Transverse colon (tissue), 3 donors: ENCODE measurements around the gene MTA1.

ENCODE experiments used
- EP300 ChIP-seq: sonication (generic); formaldehyde crosslinking; IDR thresholded peaks from one replicate; pipeline ENCODE4 v1.6.1; 2017; ENCODE audit warnings: antibody characterized with exemption, low read depth
- POLR2A ChIP-seq: fragments of 450-650 bp; IDR thresholded peaks from one replicate; pipeline ENCODE4 v1.6.1; 2016; ENCODE audit warnings: antibody characterized with exemption, mild to moderate bottlenecking, moderate library complexity
- TF ChIP-seq, protein P1 (sequence below), 5 experiments: fragments of 200-600 bp in 3 of 5; fragments of 450-650 bp in 2 of 5; sonication (generic) in 3 of 5; IDR thresholded peaks; 1 replicate in 2 of 5; 2 replicates in 3 of 5; pipeline ENCODE4 v1.5.1; 2016 to 2017; ENCODE audit warnings: antibody characterized with exemption in 5 of 5, inconsistent platforms in 3 of 5, mild to moderate bottlenecking in 2 of 5, moderate library complexity in 1 of 5

GRCh38 chr14:105401699-105402098 is 17.9 kb upstream of the MTA1 start:
- TF ChIP-seq, protein P1, sequence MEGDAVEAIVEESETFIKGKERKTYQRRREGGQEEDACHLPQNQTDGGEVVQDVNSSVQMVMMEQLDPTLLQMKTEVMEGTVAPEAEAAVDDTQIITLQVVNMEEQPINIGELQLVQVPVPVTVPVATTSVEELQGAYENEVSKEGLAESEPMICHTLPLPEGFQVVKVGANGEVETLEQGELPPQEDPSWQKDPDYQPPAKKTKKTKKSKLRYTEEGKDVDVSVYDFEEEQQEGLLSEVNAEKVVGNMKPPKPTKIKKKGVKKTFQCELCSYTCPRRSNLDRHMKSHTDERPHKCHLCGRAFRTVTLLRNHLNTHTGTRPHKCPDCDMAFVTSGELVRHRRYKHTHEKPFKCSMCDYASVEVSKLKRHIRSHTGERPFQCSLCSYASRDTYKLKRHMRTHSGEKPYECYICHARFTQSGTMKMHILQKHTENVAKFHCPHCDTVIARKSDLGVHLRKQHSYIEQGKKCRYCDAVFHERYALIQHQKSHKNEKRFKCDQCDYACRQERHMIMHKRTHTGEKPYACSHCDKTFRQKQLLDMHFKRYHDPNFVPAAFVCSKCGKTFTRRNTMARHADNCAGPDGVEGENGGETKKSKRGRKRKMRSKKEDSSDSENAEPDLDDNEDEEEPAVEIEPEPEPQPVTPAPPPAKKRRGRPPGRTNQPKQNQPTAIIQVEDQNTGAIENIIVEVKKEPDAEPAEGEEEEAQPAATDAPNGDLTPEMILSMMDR (IDR thresholded peaks at IDR 0.05): no peak
- TF ChIP-seq EP300 (no peak), POLR2A (no peak)
